A549 treated with GW870086 at 1 μM for 4 hours (cell line): ENCODE results near the gene FN3K. TPM values are rescaled to one million over a fixed set of nuclear protein-coding genes. Genes with fewer than 3 reads are reported as not detected.

Source experiments
- total RNA-seq: library from RNA; stranded (reverse); fragments of 200-300 nt; extraction: Qiagen RNA extraction; gene quantifications from 5 replicates; pipeline ENCODE4 v1.2.3, GENCODE V29; 2022; ENCODE audit warnings: low read depth

The FN3K gene
- 8.2 to 9.1 TPM (median 8.9 TPM) in 5 replicates for total RNA-seq

DNA sequence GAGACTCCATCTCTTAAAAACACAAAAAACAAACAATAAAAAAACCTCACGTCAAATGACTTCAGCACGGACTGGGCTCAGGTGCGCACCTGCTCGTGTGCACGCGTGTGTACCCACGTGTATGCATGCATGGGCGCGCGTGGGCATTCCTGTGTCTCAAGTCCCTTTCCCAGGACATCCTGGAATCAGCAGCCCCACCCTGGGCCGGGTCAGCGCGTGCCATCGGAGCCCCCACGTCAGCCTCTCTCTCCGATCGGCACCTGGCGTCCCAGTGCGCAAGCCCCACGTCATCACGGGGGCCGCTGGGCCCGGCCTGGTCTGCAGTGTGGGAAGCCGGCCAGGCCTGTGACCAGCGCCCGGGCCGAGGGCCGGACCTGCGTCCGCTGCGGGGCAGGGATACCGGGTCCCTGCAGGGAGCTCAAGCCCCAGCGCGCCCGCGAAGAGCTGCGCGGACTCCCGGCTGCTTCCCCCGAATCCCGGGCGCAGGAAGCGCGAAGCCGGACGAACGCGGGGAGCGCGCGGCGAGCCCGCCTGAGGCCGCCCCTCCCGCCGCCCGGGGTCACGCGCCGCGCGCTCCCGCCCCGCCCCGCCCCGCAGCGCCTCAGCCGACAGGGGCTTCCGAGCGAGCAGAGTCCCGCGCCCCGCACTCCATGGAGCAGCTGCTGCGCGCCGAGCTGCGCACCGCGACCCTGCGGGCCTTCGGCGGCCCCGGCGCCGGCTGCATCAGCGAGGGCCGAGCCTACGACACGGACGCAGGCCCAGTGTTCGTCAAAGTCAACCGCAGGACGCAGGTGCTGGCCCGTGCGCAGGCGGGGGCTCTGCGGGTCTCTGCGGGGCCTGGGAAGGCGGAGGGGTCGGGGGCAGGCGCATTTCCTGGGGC, at the start of gene FN3K:
Gene FN3K (plus strand): TSS at position 629 of the 880 bp plus-strand sequence. CDS start 22 bp downstream, at position 651.

DNA sequence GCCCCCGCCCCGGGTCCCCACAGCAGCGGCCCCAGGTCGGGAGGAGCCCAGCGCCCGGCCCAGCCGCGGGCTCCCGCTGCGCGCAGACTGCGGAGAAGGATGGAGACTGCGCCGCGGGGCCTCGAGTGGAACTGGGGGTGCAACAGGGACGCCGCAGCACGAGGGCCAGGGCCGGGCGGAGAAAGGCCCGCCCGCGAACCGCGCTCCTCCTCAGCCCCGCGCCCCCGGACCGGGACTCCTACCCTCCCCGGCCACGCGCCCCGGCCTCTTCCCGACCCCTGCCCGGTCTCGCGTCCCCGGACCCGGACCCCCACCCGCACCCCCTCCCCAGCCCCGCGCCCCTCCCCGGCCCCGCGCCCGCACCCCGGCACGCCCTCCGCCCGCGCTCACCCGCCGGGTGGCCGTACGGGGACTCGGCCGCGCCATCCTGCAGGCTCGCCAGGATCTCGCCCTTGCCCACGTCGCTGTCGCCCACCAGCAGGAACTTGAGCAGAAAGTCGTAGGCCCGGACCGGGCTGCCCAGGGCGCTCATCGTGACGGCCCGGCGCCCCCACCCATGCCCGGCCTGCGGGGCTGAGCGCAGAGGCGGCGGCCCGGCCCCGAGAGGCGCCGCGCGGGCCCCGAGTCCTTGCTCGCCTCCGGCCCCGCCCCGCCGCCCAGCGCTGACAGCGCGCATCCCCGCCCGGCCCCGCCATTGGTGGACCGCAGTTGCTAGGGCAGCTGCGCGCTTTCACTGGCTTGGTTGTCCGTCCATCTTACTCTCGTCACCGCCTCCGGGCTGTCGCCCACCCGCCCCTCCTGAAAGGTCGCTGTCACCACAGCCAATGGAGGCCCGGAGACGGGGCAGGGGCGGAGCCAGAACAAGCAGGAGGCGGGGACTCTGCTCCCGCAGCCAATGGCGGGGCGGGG, 37.1 kb upstream of the FN3K start, which contains the start of gene RAB40B:
Gene RAB40B (minus strand): TSS at position 634 of the 909 bp plus-strand sequence. CDS start 102 bp downstream, at position 532.

GRCh38 chr17:82716203-82717010, 19.0 kb upstream of the FN3K start, which contains the start of gene FN3KRP:
Gene FN3KRP (plus strand): TSS chr17:82716706. CDS start chr17:82716756, 50 bp downstream.

DNA sequence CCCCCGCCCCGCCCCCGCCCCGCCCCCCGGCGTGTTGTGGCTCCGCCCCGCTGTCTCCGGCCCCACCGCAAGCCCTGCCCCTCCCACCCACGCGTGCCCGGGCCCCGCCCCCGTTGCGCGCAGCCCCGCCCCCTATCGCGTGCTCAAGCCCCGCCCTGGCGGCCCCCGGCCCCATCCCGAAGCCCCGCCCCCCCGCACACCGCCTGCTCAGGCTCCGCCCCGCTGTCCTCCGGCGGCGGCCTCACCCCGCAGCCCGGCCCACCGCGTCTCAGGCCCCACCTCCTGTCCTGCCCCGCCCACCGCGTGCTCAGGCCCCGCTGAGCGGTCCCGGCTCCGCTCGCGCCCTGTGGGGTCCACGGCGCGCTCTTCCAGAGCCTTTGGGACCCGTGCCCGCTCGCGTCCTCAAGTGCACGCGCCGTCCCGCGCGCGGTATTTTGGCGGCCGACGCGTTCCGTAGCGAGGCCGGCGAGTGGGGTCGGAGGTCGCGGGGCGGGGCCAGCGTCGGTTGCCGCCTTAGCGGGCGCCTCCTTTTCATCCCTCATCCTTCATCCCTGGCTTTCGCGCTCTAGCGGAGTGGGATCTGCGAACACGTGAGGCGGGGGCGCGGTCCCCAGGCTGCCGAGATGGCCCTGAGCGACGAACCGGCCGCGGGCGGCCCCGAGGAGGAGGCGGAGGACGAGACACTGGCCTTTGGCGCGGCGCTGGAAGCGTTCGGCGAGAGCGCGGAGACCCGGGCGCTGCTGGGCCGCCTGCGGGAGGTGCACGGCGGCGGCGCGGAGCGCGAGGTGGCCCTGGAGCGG, 16.4 kb downstream of the FN3K start, which contains the start of gene TBCD:
Gene TBCD (plus strand): TSS at position 495 of the 800 bp plus-strand sequence. CDS start 129 bp downstream, at position 624.

Other genes with a start within 250 kb of the FN3K start
- 48.3 to 61.1 TPM (median 53.7 TPM) in 5 replicates for gene FOXK2, start 215.9 kb upstream of the FN3K start, total RNA-seq
- gene WDR45B, start 87.2 kb upstream of the FN3K start, total RNA-seq: 90.4 to 100 TPM (median 93.7 TPM) in 5 replicates
- 12.2 to 18.5 TPM (median 17.5 TPM) in 5 replicates for gene RAB40B, start 36.9 kb upstream of the FN3K start, total RNA-seq
- gene FN3KRP, start 18.9 kb upstream of the FN3K start, total RNA-seq: 68.2 to 71.2 TPM (median 69.6 TPM) in 5 replicates
- gene TBCD, start 16.4 kb downstream of the FN3K start, total RNA-seq: 61.6 to 87.2 TPM (median 75.6 TPM) in 5 replicates
- not detected in 5 replicates for gene ZNF750, start 104.4 kb downstream of the FN3K start, total RNA-seq